Calu3 (cell line): Measurements from ENCODE around the gene ZNF337. TPM values are rescaled to one million over a fixed set of nuclear protein-coding genes. Genes with fewer than 3 reads are reported as not detected.

Source experiments
- BruUV-seq: library from RNA; stranded (reverse); fragments of 400-500 nt; replicated peaks from 2 replicates; lab custom pipeline; 2021; lab: Mats Ljungman, UMichigan
- CTCF ChIA-PET: fragments of 300-600 bp; sonication (Branson Sonifier 250); formaldehyde crosslinking; loops from one replicate; lab custom pipeline; 2022; ENCODE audit warnings: antibody characterized with exemption; lab: Charles Lee
- DNase-seq: peaks from one replicate; pipeline ENCODE4 v3.0.0; 2022
- H3K27ac Mint-ChIP-seq: one replicate; pipeline ENCODE4 v1.8.0; 2022; ENCODE audit warnings: mixed read lengths; ENCODE audit not compliant: unreplicated experiment
- H3K27me3 Mint-ChIP-seq: one replicate; pipeline ENCODE4 v1.8.0; 2022; ENCODE audit warnings: mixed read lengths; ENCODE audit not compliant: unreplicated experiment
- H3K36me3 Mint-ChIP-seq: one replicate; pipeline ENCODE4 v1.8.0; 2022; ENCODE audit warnings: mild to moderate bottlenecking, moderate library complexity, mixed read lengths; ENCODE audit not compliant: insufficient read depth, unreplicated experiment
- H3K4me1 Mint-ChIP-seq: one replicate; pipeline ENCODE4 v1.8.0; 2022; ENCODE audit warnings: mild to moderate bottlenecking, low read depth, mixed read lengths; ENCODE audit not compliant: unreplicated experiment
- H3K4me3 Mint-ChIP-seq: one replicate; pipeline ENCODE4 v1.8.0; 2022; ENCODE audit warnings: mild to moderate bottlenecking, low read depth, moderate library complexity, mixed read lengths; ENCODE audit not compliant: unreplicated experiment
- H3K9me3 Mint-ChIP-seq: one replicate; pipeline ENCODE4 v1.8.0; 2022; ENCODE audit warnings: low read depth, mixed read lengths; ENCODE audit not compliant: unreplicated experiment
- CTCF ChIP-seq: fragments of 200-600 bp; IDR thresholded peaks from one replicate; pipeline ENCODE4 v1.8.0; 2022; ENCODE audit warnings: antibody characterized with exemption; ENCODE audit not compliant: unreplicated experiment
- intact Hi-C: fragments of 100-400 bp; cut with micrococcal nuclease; formaldehyde crosslinking; loops from one replicate; pipeline ENCODE4 v1.10.0; 2022; ENCODE audit not compliant: unreplicated experiment
- total RNA-seq: library from RNA; stranded (reverse); gene quantifications from 2 replicates; pipeline ENCODE4 v1.2.3, GENCODE V29; 2022

ZNF337 gene
- total RNA-seq, 1 experiment from 2014 or later = 6.6 TPM

GRCh38 chr20:25672659-25673235 is 23.9 kb downstream of the ZNF337 start:
- no peaks in the 10 kb centered on the region for H3K9me3 Mint-ChIP-seq
- no TSS peak for BruUV-seq
- no peaks in the 10 kb centered on the region for H3K27me3 Mint-ChIP-seq
- H3K4me1 Mint-ChIP-seq = no peaks in the 10 kb centered on the region
- H3K4me3 Mint-ChIP-seq = no peak overlapping the region
- intact Hi-C loops = no loop called here
- CTCF ChIA-PET = interaction anchor here (0.6 kb wide), 1 partner anchor 16 kb away, joined by 3 read pairs; no protein-coding TSS in a partner anchor
- no peak for TF ChIP-seq CTCF
- no peak for DNase-seq
- no peak overlapping the region for H3K27ac Mint-ChIP-seq
- H3K36me3 Mint-ChIP-seq = peaks cover 9% of the 10 kb centered on the region

- Mint-ChIP-seq H3K27ac (no peak overlapping the region), H3K4me1 (no peaks in the 10 kb centered on the region), H3K9me3 (no peaks in the 10 kb centered on the region), H3K36me3 (no peaks in the 10 kb centered on the region), H3K27me3 (no peaks in the 10 kb centered on the region), H3K4me3 (no peak overlapping the region)
- CTCF ChIA-PET = no interaction called here
- DNase-seq = no peak
- intact Hi-C loops = no loop called here
- TF ChIP-seq CTCF = no peak
- no TSS peak for BruUV-seq
These were observed 26.7 kb downstream of the ZNF337 start for GRCh38 chr20:25669826-25670422.

- no peak for DNase-seq
- Mint-ChIP-seq H3K4me3 (no peak overlapping the region), H3K27me3 (no peaks in the 10 kb centered on the region), H3K27ac (no peak overlapping the region), H3K36me3 (no peaks in the 10 kb centered on the region), H3K9me3 (no peaks in the 10 kb centered on the region), H3K4me1 (no peaks in the 10 kb centered on the region)
- TF ChIP-seq CTCF = no peak
- no TSS peak for BruUV-seq
- CTCF ChIA-PET = no interaction called here
- intact Hi-C loops = no loop called here
These were observed 28.2 kb downstream of the ZNF337 start for GRCh38 chr20:25668446-25668845.

- Mint-ChIP-seq H3K4me3 (no peak overlapping the region), H3K4me1 (no peaks in the 10 kb centered on the region), H3K9me3 (no peaks in the 10 kb centered on the region), H3K27me3 (no peaks in the 10 kb centered on the region), H3K36me3 (no peaks in the 10 kb centered on the region), H3K27ac (no peak overlapping the region)
- no peak for TF ChIP-seq CTCF
- CTCF ChIA-PET = no interaction called here
- no TSS peak for BruUV-seq
- intact Hi-C loops = no loop called here
- no peak for DNase-seq
These were observed 36.7 kb downstream of the ZNF337 start for GRCh38 chr20:25659999-25660398.
